GM19238 (cell line): ENCODE results near the gene GABBR2.

Experiments
- DNase-seq: peaks from one replicate; pipeline ENCODE4 v3.0.0; 2011; ENCODE audit warnings: low spot score; ENCODE audit not compliant: insufficient read length

Gene GABBR2

GRCh38 chr9:98634685-98635336 lies 73.9 kb downstream of the GABBR2 start:
- DNase-seq, result no peak

- DNase-seq, result no peak
Observed at GRCh38 chr9:98632839-98633238, 75.9 kb downstream of the GABBR2 start.

GRCh38 chr9:98627296-98627695 lies 81.4 kb downstream of the GABBR2 start:
- DNase-seq, result no peak

GRCh38 chr9:98625728-98626127 lies 83.0 kb downstream of the GABBR2 start:
- DNase-seq, result no peak

GRCh38 chr9:98619788-98620187 lies 88.9 kb downstream of the GABBR2 start:
- DNase-seq, result no peak

GRCh38 chr9:98615633-98616032 lies 93.1 kb downstream of the GABBR2 start:
- DNase-seq, result no peak

GRCh38 chr9:98614941-98615340 lies 93.8 kb downstream of the GABBR2 start:
- DNase-seq, result no peak

- DNase-seq, result no peak
Observed at GRCh38 chr9:98612061-98612752, 96.5 kb downstream of the GABBR2 start.

- DNase-seq, result no peak
Observed at GRCh38 chr9:98611319-98611718, 97.4 kb downstream of the GABBR2 start.

- no peak for DNase-seq
Observed at GRCh38 chr9:98610711-98611110, 98.0 kb downstream of the GABBR2 start.

- no peak for DNase-seq
Observed at GRCh38 chr9:98610211-98610610, 98.5 kb downstream of the GABBR2 start.

GRCh38 chr9:98609646-98610045 lies 99.1 kb downstream of the GABBR2 start:
- no peak for DNase-seq

- no peak for DNase-seq
Observed at GRCh38 chr9:98607787-98608186, 100.9 kb downstream of the GABBR2 start.

- DNase-seq, result no peak
Observed at GRCh38 chr9:98607152-98607551, 101.6 kb downstream of the GABBR2 start.

GRCh38 chr9:98606730-98607129 lies 102.0 kb downstream of the GABBR2 start:
- DNase-seq, result no peak

- DNase-seq, result no peak
Observed at GRCh38 chr9:98605116-98605515, 103.6 kb downstream of the GABBR2 start.

- no peak for DNase-seq
Observed at GRCh38 chr9:98603821-98604383, 104.8 kb downstream of the GABBR2 start.

GRCh38 chr9:98602839-98603500 lies 105.8 kb downstream of the GABBR2 start:
- DNase-seq, result no peak

- DNase-seq, result no peak
Observed at GRCh38 chr9:98600631-98601030, 108.1 kb downstream of the GABBR2 start.

- DNase-seq, result no peak
Observed at GRCh38 chr9:98599566-98600216, 109.0 kb downstream of the GABBR2 start.

GRCh38 chr9:98598861-98599260 lies 109.9 kb downstream of the GABBR2 start:
- DNase-seq, result no peak
